ENCODE data around the gene HSBP1.

DNA sequence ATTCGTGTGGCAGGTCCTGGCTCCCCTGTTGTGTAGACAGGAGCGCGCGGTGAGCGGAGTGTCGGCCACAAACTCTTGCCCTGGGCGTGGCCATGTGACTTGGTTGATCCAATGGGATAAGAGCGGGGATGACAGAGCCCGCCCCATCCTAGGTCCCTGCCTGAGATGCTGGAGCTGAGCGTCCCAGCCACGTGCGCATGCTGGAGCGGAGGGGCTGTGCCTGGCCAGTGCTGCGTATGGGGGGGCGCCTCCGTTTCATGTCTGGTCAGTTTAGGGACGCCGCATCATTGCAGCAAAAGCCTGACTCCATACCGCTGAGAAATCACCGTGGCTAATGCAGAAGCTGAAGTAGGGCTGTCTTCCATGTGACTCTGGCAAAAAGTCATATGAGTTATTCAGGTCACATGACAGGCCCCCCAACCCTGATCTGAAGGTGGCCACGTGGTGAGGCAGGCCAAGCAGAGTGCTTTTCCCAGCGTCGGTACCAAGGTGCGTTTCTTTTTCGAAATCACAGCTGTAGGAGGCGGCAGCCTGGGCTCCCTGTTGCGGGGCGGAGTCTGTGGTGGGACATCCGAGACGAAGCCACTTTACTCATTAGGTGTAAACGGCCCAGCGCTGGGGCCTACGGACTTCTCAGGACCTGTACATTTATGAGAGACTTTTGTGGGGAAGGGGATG, 22.5 kb downstream of the HSBP1 start:
- TF ChIP-seq, protein P1, sequence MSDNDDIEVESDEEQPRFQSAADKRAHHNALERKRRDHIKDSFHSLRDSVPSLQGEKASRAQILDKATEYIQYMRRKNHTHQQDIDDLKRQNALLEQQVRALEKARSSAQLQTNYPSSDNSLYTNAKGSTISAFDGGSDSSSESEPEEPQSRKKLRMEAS (CRISPR knock-in tag; IDR thresholded peaks at IDR 0.05), result peak; percentile 78; the same call in 1 of the 2 replicates
- TF ChIP-seq ESRRA (CRISPR knock-in tag; IDR thresholded peaks at IDR 0.05; ENCODE audit: borderline replicate concordance), result no peak
- TF ChIP-seq, protein P2, sequence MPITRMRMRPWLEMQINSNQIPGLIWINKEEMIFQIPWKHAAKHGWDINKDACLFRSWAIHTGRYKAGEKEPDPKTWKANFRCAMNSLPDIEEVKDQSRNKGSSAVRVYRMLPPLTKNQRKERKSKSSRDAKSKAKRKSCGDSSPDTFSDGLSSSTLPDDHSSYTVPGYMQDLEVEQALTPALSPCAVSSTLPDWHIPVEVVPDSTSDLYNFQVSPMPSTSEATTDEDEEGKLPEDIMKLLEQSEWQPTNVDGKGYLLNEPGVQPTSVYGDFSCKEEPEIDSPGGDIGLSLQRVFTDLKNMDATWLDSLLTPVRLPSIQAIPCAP (CRISPR knock-in tag; IDR thresholded peaks at IDR 0.05), result no peak
- TF ChIP-seq, protein P3, sequence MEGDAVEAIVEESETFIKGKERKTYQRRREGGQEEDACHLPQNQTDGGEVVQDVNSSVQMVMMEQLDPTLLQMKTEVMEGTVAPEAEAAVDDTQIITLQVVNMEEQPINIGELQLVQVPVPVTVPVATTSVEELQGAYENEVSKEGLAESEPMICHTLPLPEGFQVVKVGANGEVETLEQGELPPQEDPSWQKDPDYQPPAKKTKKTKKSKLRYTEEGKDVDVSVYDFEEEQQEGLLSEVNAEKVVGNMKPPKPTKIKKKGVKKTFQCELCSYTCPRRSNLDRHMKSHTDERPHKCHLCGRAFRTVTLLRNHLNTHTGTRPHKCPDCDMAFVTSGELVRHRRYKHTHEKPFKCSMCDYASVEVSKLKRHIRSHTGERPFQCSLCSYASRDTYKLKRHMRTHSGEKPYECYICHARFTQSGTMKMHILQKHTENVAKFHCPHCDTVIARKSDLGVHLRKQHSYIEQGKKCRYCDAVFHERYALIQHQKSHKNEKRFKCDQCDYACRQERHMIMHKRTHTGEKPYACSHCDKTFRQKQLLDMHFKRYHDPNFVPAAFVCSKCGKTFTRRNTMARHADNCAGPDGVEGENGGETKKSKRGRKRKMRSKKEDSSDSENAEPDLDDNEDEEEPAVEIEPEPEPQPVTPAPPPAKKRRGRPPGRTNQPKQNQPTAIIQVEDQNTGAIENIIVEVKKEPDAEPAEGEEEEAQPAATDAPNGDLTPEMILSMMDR (IDR thresholded peaks at IDR 0.05), result no peak
- TF ChIP-seq, protein P4, sequence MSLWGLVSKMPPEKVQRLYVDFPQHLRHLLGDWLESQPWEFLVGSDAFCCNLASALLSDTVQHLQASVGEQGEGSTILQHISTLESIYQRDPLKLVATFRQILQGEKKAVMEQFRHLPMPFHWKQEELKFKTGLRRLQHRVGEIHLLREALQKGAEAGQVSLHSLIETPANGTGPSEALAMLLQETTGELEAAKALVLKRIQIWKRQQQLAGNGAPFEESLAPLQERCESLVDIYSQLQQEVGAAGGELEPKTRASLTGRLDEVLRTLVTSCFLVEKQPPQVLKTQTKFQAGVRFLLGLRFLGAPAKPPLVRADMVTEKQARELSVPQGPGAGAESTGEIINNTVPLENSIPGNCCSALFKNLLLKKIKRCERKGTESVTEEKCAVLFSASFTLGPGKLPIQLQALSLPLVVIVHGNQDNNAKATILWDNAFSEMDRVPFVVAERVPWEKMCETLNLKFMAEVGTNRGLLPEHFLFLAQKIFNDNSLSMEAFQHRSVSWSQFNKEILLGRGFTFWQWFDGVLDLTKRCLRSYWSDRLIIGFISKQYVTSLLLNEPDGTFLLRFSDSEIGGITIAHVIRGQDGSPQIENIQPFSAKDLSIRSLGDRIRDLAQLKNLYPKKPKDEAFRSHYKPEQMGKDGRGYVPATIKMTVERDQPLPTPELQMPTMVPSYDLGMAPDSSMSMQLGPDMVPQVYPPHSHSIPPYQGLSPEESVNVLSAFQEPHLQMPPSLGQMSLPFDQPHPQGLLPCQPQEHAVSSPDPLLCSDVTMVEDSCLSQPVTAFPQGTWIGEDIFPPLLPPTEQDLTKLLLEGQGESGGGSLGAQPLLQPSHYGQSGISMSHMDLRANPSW (CRISPR knock-in tag; conservative IDR thresholded peaks at IDR 0.05; ENCODE audit: low read depth), result no peak
- no peak for TF ChIP-seq PRRX2 (CRISPR knock-in tag; IDR thresholded peaks at IDR 0.05)
- TF ChIP-seq ATF1 (CRISPR knock-in tag; IDR thresholded peaks at IDR 0.05), result no peak
- no peak for TF ChIP-seq NR2C2 (CRISPR knock-in tag; IDR thresholded peaks at IDR 0.05)

Measured in WTC11 (cell line).